IMR-90 (cell line): ENCODE measurements around the gene SERPINB10. TPM values are rescaled to one million over a fixed set of nuclear protein-coding genes. Genes with fewer than 3 reads are reported as not detected.

ENCODE experiments used
- ATAC-seq: fragments of 200-7000 bp; cut with Tn5 transposase; 2 replicates; pipeline ENCODE4 v1.9.1; 2020; ENCODE audit warnings: low read depth, mild to moderate bottlenecking, moderate library complexity
- Bru-seq: library from RNA; stranded (reverse); fragments of 400-500 nt; gene quantifications from one replicate; lab custom pipeline; 2021; lab: Mats Ljungman, UMichigan
- BruChase-seq, 2 experiments: library from RNA; stranded (reverse); fragments of 400-500 nt; gene quantifications; one replicate each; lab custom pipeline; 2021; lab: Mats Ljungman, UMichigan
- BruUV-seq: library from RNA; stranded (reverse); fragments of 400-500 nt; replicated peaks from 2 replicates; lab custom pipeline; 2021; lab: Mats Ljungman, UMichigan
- CTCF ChIA-PET: fragments of 300-600 bp; formaldehyde crosslinking; extraction: SDS; loops from one replicate; lab custom pipeline; 2021; ENCODE audit warnings: antibody characterized with exemption; lab: Yijun Ruan, JAX
- POLR2A ChIA-PET: fragments of 300-600 bp; sonication (Branson Sonifier 250); formaldehyde crosslinking; loops from one replicate; lab custom pipeline; 2022; ENCODE audit warnings: antibody characterized with exemption; ENCODE audit not compliant: unreplicated experiment; lab: Charles Lee
- DNase-seq: peaks from one replicate; pipeline ENCODE4 v3.0.0; 2013
- H2AFZ ChIP-seq: replicated peaks from 2 replicates; pipeline ENCODE3; 2013; ENCODE audit warnings: low read length, mild to moderate bottlenecking; ENCODE audit not compliant: poor library complexity
- H2AK5ac ChIP-seq: 2 replicates; pipeline ENCODE4 v1.6.1; 2013; ENCODE audit warnings: low read depth, low read length, inconsistent platforms
- H2AK9ac ChIP-seq: replicated peaks from 2 replicates; pipeline ENCODE3; 2013; ENCODE audit warnings: mild to moderate bottlenecking, low read depth, low read length, moderate library complexity; ENCODE audit not compliant: poor library complexity
- H2BK120ac ChIP-seq: 2 replicates; pipeline ENCODE4 v1.6.1; 2013; ENCODE audit warnings: low read depth, low read length, inconsistent platforms
- H2BK15ac ChIP-seq: 3 replicates; pipeline ENCODE4 v1.6.1; 2013; ENCODE audit warnings: low read depth, low read length, inconsistent platforms
- H2BK20ac ChIP-seq: 2 replicates; pipeline ENCODE4 v1.6.1; 2013; ENCODE audit warnings: low read depth, mild to moderate bottlenecking, inconsistent platforms, low read length, moderate library complexity
- H2BK5ac ChIP-seq: 2 replicates; pipeline ENCODE4 v1.6.1; 2013; ENCODE audit warnings: mild to moderate bottlenecking, low read depth, low read length, inconsistent platforms; ENCODE audit not compliant: poor library complexity, severe bottlenecking
- H3K14ac ChIP-seq: replicated peaks from 2 replicates; pipeline ENCODE4 v1.6.1; 2013; ENCODE audit warnings: low read depth, low read length, inconsistent platforms
- H3K18ac ChIP-seq: 2 replicates; pipeline ENCODE4 v1.6.1; 2013; ENCODE audit warnings: low read depth, low read length, control low read depth
- H3K23ac ChIP-seq: 2 replicates; pipeline ENCODE4 v1.6.1; 2013; ENCODE audit warnings: low read depth, low read length, inconsistent platforms
- H3K27ac ChIP-seq: 2 replicates; pipeline ENCODE4 v1.5.1; 2013; ENCODE audit warnings: mild to moderate bottlenecking, control low read depth, low read length; ENCODE audit not compliant: insufficient read depth
- H3K27me3 ChIP-seq: 2 replicates; pipeline ENCODE4 v1.6.1; 2013; ENCODE audit warnings: low read length; ENCODE audit not compliant: control insufficient read depth, insufficient read depth
- H3K36me3 ChIP-seq: 2 replicates; pipeline ENCODE4 v1.6.1; 2013; ENCODE audit warnings: low read length, mixed read lengths; ENCODE audit not compliant: control insufficient read depth, insufficient read depth
- H3K4ac ChIP-seq: 2 replicates; pipeline ENCODE4 v1.6.1; 2013; ENCODE audit warnings: low read depth, low read length, inconsistent platforms
- H3K4me1 ChIP-seq: 2 replicates; pipeline ENCODE4 v1.6.1; 2013; ENCODE audit warnings: low read length, mixed read lengths; ENCODE audit not compliant: control insufficient read depth, insufficient read depth
- H3K4me2 ChIP-seq: 2 replicates; pipeline ENCODE4 v1.6.1; 2013; ENCODE audit warnings: low read depth, mild to moderate bottlenecking, control low read depth, low read length, moderate library complexity
- H3K4me3 ChIP-seq: 2 replicates; pipeline ENCODE4 v1.5.1; 2013; ENCODE audit warnings: low read depth, mild to moderate bottlenecking, control low read depth, low read length, moderate library complexity; ENCODE audit not compliant: insufficient read depth
- H3K56ac ChIP-seq: 2 replicates; pipeline ENCODE4 v1.6.1; 2013; ENCODE audit warnings: low read length, inconsistent platforms; ENCODE audit not compliant: insufficient read depth; ENCODE audit errors: extremely low read depth
- H3K79me1 ChIP-seq, 2 experiments: 2 replicates each; pipeline ENCODE4 v1.6.1; 2013; ENCODE audit warnings: low read length in 2 of 2, inconsistent platforms in 1 of 2, low read depth in 1 of 2
- H3K9ac ChIP-seq: 2 replicates; pipeline ENCODE4 v1.6.1; 2013; ENCODE audit warnings: low read depth, low read length, control low read depth
- H3K9me1 ChIP-seq: 2 replicates; pipeline ENCODE4 v1.6.1; 2013; ENCODE audit warnings: low read length, inconsistent platforms; ENCODE audit not compliant: insufficient read depth
- H3K9me3 ChIP-seq: 2 replicates; pipeline ENCODE4 v1.6.1; 2013; ENCODE audit warnings: low read length; ENCODE audit not compliant: control insufficient read depth, insufficient read depth
- H4K20me1 ChIP-seq: 2 replicates; pipeline ENCODE4 v1.6.1; 2013; ENCODE audit warnings: low read length, inconsistent platforms; ENCODE audit not compliant: insufficient read depth
- H4K5ac ChIP-seq: 2 replicates; pipeline ENCODE4 v1.6.1; 2013; ENCODE audit warnings: mild to moderate bottlenecking, low read depth, low read length, control low read depth
- H4K8ac ChIP-seq, 2 experiments: 2 replicates each; pipeline ENCODE4 v1.6.1; 2013; ENCODE audit warnings: low read depth in 2 of 2, low read length in 2 of 2, control low read depth in 1 of 2, inconsistent platforms in 1 of 2
- H4K91ac ChIP-seq: 2 replicates; pipeline ENCODE4 v1.6.1; 2013; ENCODE audit warnings: low read depth, low read length, inconsistent platforms; ENCODE audit not compliant: insufficient read depth
- BHLHE40 ChIP-seq: fragments of 150-350 bp; IDR thresholded peaks from 2 replicates; pipeline ENCODE4 v1.6.1; 2016; ENCODE audit warnings: mild to moderate bottlenecking, low read depth, low read length
- CEBPB ChIP-seq: IDR thresholded peaks from 2 replicates; pipeline ENCODE4 v1.6.1; 2012; ENCODE audit warnings: low read depth, low read length, improper control_type of control experiment
- CHD1 ChIP-seq: IDR thresholded peaks from 2 replicates; pipeline ENCODE4 v1.6.1; 2012; ENCODE audit warnings: low read depth, low read length, improper control_type of control experiment
- CTCF ChIP-seq: conservative IDR thresholded peaks from 2 replicates; pipeline ENCODE4 v1.5.1; 2012; ENCODE audit warnings: mild to moderate bottlenecking, low read depth, low read length, improper control_type of control experiment
- ELK1 ChIP-seq: fragments of 150-350 bp; IDR thresholded peaks from 2 replicates; pipeline ENCODE4 v1.6.1; 2016; ENCODE audit warnings: low read depth, mild to moderate bottlenecking, low read length, moderate library complexity, borderline replicate concordance
- FOS ChIP-seq: fragments of 150-350 bp; IDR thresholded peaks from 2 replicates; pipeline ENCODE4 v1.6.1; 2016; ENCODE audit warnings: low read depth, low read length
- MAFK ChIP-seq: IDR thresholded peaks from 2 replicates; pipeline ENCODE4 v1.6.1; 2012; ENCODE audit warnings: low read depth, low read length, improper control_type of control experiment
- MXI1 ChIP-seq: IDR thresholded peaks from 2 replicates; pipeline ENCODE4 v1.6.1; 2012; ENCODE audit warnings: low read depth, mild to moderate bottlenecking, low read length, moderate library complexity, borderline replicate concordance
- NFE2L2 ChIP-seq: fragments of 150-350 bp; IDR thresholded peaks from 2 replicates; pipeline ENCODE4 v1.6.1; 2016; ENCODE audit warnings: low read depth, mild to moderate bottlenecking, low read length
- POLR2A ChIP-seq: IDR thresholded peaks from 2 replicates; pipeline ENCODE4 v1.6.1; 2012; ENCODE audit warnings: mild to moderate bottlenecking, low read depth, low read length
- RAD21 ChIP-seq: IDR thresholded peaks from 2 replicates; pipeline ENCODE4 v1.6.1; 2012; ENCODE audit warnings: low read length, improper control_type of control experiment
- RCOR1 ChIP-seq: IDR thresholded peaks from 2 replicates; pipeline ENCODE4 v1.6.1; 2012; ENCODE audit warnings: mild to moderate bottlenecking, low read length, improper control_type of control experiment; ENCODE audit not compliant: insufficient replicate concordance
- RFX5 ChIP-seq: IDR thresholded peaks from 2 replicates; pipeline ENCODE4 v1.8.0; 2012; ENCODE audit warnings: low read depth, mild to moderate bottlenecking, low read length, moderate library complexity
- SMC3 ChIP-seq: fragments of 150-350 bp; IDR thresholded peaks from 2 replicates; pipeline ENCODE4 v1.6.1; 2016; ENCODE audit warnings: low read depth, mild to moderate bottlenecking, antibody characterized with exemption, low read length, moderate library complexity
- USF2 ChIP-seq: fragments of 150-350 bp; IDR thresholded peaks from 2 replicates; pipeline ENCODE4 v1.6.1; 2017; ENCODE audit warnings: mild to moderate bottlenecking, antibody characterized with exemption, low read length, low read depth
- dilution Hi-C: fragments of 300-500 bp; cut with HindIII; formaldehyde crosslinking; loops from one replicate; pipeline ENCODE4 v1.14.3; 2018; ENCODE audit warnings: low sequenced_read_pairs; ENCODE audit not compliant: unreplicated experiment
- in situ Hi-C: fragments of 300-500 bp; cut with MboI; formaldehyde crosslinking; loops from 3 replicates; pipeline ENCODE4 v1.14.3; 2019; ENCODE audit warnings: low sequenced_read_pairs, inconsistent platforms, mixed read lengths
- intact Hi-C: fragments of 100-400 bp; cut with micrococcal nuclease; formaldehyde crosslinking; loops from 2 replicates; pipeline ENCODE4 v1.10.0; 2022
- long read RNA-seq: library from polyadenylated mRNA; unstranded; transcript quantifications from one replicate; pipeline ENCODE4 v2.0.0, GENCODE V29; 2021; ENCODE audit not compliant: unreplicated experiment
- polyA plus RNA-seq, 3 experiments: library from polyadenylated mRNA; depleted of rRNA; stranded (reverse); fragments of >200 nt; gene quantifications; 2 replicates each; pipeline ENCODE4 v1.2.3, GENCODE V29; 2012; ENCODE audit warnings: low replicate concordance in 1 of 3
- total RNA-seq: library from RNA; depleted of rRNA; stranded (reverse); fragments of >200 nt; gene quantifications from 2 replicates; pipeline ENCODE4 v1.2.3, GENCODE V29; 2012; rRNA removed

Gene SERPINB10
- total RNA-seq (not detected in 2 replicates), polyA plus RNA-seq (2012; rRNA removed) (not detected in 2 replicates), Bru-seq, nascent RNA (not detected), BruChase-seq, experiment 1, labeled RNA remaining after a 6-hour chase (not detected), BruChase-seq, experiment 2, labeled RNA remaining after a 2-hour chase (not detected)
- not detected in 2 replicates for polyA plus RNA-seq (2012; cell fraction: cytosol; rRNA removed)
- polyA plus RNA-seq (2012; cell fraction: nucleus; rRNA removed; ENCODE audit: low replicate concordance), result 0.05 TPM in 1 of 2 replicates, not detected in the other
- long read RNA-seq, result 0 reads

GRCh38 chr18:63907664-63908063, at the start of gene SERPINB10:
Gene SERPINB10, plus strand, starts transcription at chr18:63907958. Its CDS starts 7,553 bp downstream, at chr18:63915511.
- Histone ChIP-seq H3K4me2 (no peak within 1 kb of the TSS), H3K36me3 (no peaks in the 10 kb centered on the region), H4K8ac (no peak within 1 kb of the TSS), H3K56ac (no peak within 1 kb of the TSS), H3K9me1 (no peaks in the 10 kb centered on the region), H2AK9ac (no peak within 1 kb of the TSS), H3K4me1 (no peaks in the 10 kb centered on the region), H3K9ac (no peak within 1 kb of the TSS), H3K27me3 (no peaks in the 10 kb centered on the region; the same call in 1 of the 2 replicates), H2AK5ac (no peak within 1 kb of the TSS), H4K91ac (no peak within 1 kb of the TSS), H4K5ac (no peak within 1 kb of the TSS), H2BK120ac (no peak within 1 kb of the TSS), H3K23ac (no peak within 1 kb of the TSS), H3K79me1 (no peaks in the 10 kb centered on the region), H3K4me3 (no peak within 1 kb of the TSS), H3K4ac (no peak within 1 kb of the TSS), H3K14ac (no peak within 1 kb of the TSS), H3K18ac (no peak within 1 kb of the TSS), H2BK5ac (no peak within 1 kb of the TSS), H4K20me1 (no peaks in the 10 kb centered on the region), H2BK20ac (no peak within 1 kb of the TSS), H3K9me3 (no peaks in the 10 kb centered on the region), H2BK15ac (no peak within 1 kb of the TSS), H3K27ac (no peak within 1 kb of the TSS), H2AFZ (no peak within 1 kb of the TSS)
- ChIA-PET POLR2A (no interaction called here), CTCF (no interaction called here)
- ATAC-seq (no peak), DNase-seq (no peak)
- in situ Hi-C loops, result no loop called here
- no peak for TF ChIP-seq CHD1
- no peak for TF ChIP-seq MXI1
- no peak for TF ChIP-seq BHLHE40
- TF ChIP-seq RCOR1, result no peak
- TF ChIP-seq RFX5, result no peak
- no peak for TF ChIP-seq MAFK
- TF ChIP-seq FOS, result no peak
- no peak for TF ChIP-seq RAD21
- TF ChIP-seq ELK1, result no peak
- no peak for TF ChIP-seq CEBPB
- TF ChIP-seq USF2, result no peak
- no peak for TF ChIP-seq SMC3
- TF ChIP-seq NFE2L2, result no peak
- no peak for TF ChIP-seq POLR2A
- TF ChIP-seq CTCF, result no peak
- no TSS peak for BruUV-seq
- dilution Hi-C loops, result no loop called here
- intact Hi-C loops, result no loop called here
